ENCODE results near the gene CFAP99. TPM values are rescaled to one million over a fixed set of nuclear protein-coding genes. Genes with fewer than 3 reads are reported as not detected.

Gene CFAP99
- total and polyA plus RNA-seq, 2 of the 8 experiments (the other 6 are each of a cell fraction or from before 2014, with no cell fraction given), result not detected

DNA sequence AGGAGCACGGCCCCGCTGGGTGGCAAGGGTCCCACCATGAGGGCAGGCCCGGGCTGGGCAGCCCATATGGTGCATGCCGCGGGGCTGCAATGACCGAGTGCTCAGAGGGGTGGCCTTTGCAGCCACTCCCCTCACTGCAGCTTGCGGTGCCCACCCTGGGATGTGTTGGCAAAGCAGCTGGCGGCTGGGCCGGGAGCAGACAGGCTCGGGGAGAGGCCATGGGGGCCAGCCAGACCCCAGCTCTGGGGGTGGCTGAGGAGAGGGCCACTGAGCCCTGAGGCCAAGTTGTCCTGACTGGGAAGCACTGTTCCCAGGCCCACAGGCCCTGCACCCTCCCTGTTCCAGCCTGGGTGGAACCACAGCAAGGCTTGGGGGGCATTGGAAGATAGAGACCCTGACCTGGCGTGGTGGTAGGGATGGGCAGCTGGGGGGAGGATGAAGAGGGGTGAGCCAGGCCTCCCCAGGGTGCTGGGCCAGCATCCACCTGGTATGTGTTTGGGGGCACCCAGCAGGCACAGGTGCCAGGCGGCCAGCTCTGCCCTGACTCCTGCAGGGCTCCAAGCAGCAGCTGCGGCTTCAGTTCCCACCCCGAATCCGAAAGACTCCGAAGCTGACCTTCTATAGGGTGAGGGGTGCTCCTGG, 31.8 kb downstream of the CFAP99 start:
- no peak overlapping the region for H2BK12ac ChIP-seq (ENCODE audit: low read depth, low read length)
- no peak overlapping the region for H4K91ac ChIP-seq (replicated peaks; ENCODE audit: insufficient read length, low read length)
- no peaks in the 10 kb centered on the region for H3K27me3 ChIP-seq (replicated peaks in 1 of 4; ENCODE audit: control insufficient read depth in 3 of 4, extremely low read depth in 1 of 4, insufficient read depth in 3 of 4, low read length in 3 of 4)
- H2BK5ac ChIP-seq (ENCODE audit: low read depth, low read length), result no peak overlapping the region
- H2AFZ ChIP-seq (ENCODE audit: low read length), result no peak overlapping the region
- peaks cover 0 to 3% of the 10 kb centered on the region in 2 experiments for H4K20me1 ChIP-seq (replicated peaks in 1 of 2; ENCODE audit: control insufficient read depth in 1 of 2, insufficient read depth in 2 of 2, low read length in 2 of 2)
- no peak overlapping the region for H2BK15ac ChIP-seq (ENCODE audit: low read length)
- H3K4me3 ChIP-seq (ENCODE audit: extremely low read depth in 1 of 4, insufficient read depth in 2 of 4, low read depth in 3 of 4, low read length in 4 of 4), result no peak overlapping the region
- no peak overlapping the region for H2BK20ac ChIP-seq (ENCODE audit: low read length)
- H3K14ac ChIP-seq (ENCODE audit: insufficient read length), result no peak overlapping the region
- H3K9me3 ChIP-seq (ENCODE audit: insufficient read depth in 2 of 2, low read depth in 1 of 2, low read length in 1 of 2), result no peaks in the 10 kb centered on the region
- no peak overlapping the region for H2AK5ac ChIP-seq (ENCODE audit: low read depth, low read length)
- H3K23ac ChIP-seq (ENCODE audit: insufficient read length), result no peak overlapping the region
- CTCF ChIA-PET (ENCODE audit: partially characterized antibody), result interaction anchor here (0.8 to 5.7 kb wide), 7 partner anchors 8 to 230 kb away, joined by 3 to 53 read pairs (median 3); no protein-coding TSS in a partner anchor
- no peak overlapping the region for H3K56ac ChIP-seq (replicated peaks; ENCODE audit: insufficient read length, low read depth, low read length)
- no peak overlapping the region for H4K5ac ChIP-seq (ENCODE audit: insufficient read length, low read depth, low read length)
- no peaks in the 10 kb centered on the region for H3K36me3 ChIP-seq (ENCODE audit: control insufficient read depth in 2 of 4, insufficient read depth in 4 of 4, low read length in 3 of 4)
- no peak overlapping the region; the same call in 1 of the 2 replicates for H4K8ac ChIP-seq (ENCODE audit: extremely low read depth, insufficient read depth, low read length)
- DNase-seq (ENCODE audit: low read depth in 1 of 2, low spot score in 2 of 2), result no peak
- POLR2A ChIA-PET (ENCODE audit: partially characterized antibody), result interaction anchor here (1.3 kb wide), 1 partner anchor 18 kb away, joined by 4 read pairs; the partner anchor contains the start of gene RNF4
- H3K18ac ChIP-seq (ENCODE audit: extremely low read depth, low read length), result no peak overlapping the region
- WGBS, 2 experiments (ENCODE audit: extremely low coverage in 1 of 2, insufficient coverage in 1 of 2, insufficient read length in 1 of 2, insufficient replicate concordance in 2 of 2, low coverage in 1 of 2, low lambda C conversion rate in 2 of 2, missing lambda C conversion rate in 1 of 2), result 95% methylated on average over 16 of the region's 16 CpGs; no CpG with 5 or more reads in 1 of the 2 experiments
- no peaks in the 10 kb centered on the region for H3K79me1 ChIP-seq (ENCODE audit: low read depth, low read length)
- no peak for FAIRE-seq
- no peak overlapping the region for H3K9ac ChIP-seq (replicated peaks in 1 of 4; ENCODE audit: extremely low read depth in 1 of 4, low read depth in 3 of 4, low read length in 3 of 4)
- H3K23me2 ChIP-seq (ENCODE audit: low read depth, low read length), result peaks cover 15% of the 10 kb centered on the region; the same call in 1 of the 2 replicates
- no peak overlapping the region for H3K4me2 ChIP-seq (ENCODE audit: insufficient read depth in 1 of 2, low read depth in 2 of 2, low read length in 2 of 2)
- H3K4me1 ChIP-seq (replicated peaks in 1 of 4; ENCODE audit: control insufficient read depth in 3 of 4, insufficient read depth in 4 of 4, low read length in 3 of 4), result no peaks in the 10 kb centered on the region
- H3K4ac ChIP-seq (replicated peaks; ENCODE audit: insufficient read length, low read depth, low read length), result no peak overlapping the region
- H3K79me2 ChIP-seq (ENCODE audit: control insufficient read depth in 1 of 2, insufficient read depth in 2 of 2, low read length in 2 of 2), result no peaks in the 10 kb centered on the region
- TF ChIP-seq SP4 (IDR thresholded peaks at IDR 0.05; ENCODE audit: low read length) (no peak), CREB1 (IDR thresholded peaks at IDR 0.05) (no peak), KDM5A (IDR thresholded peaks at IDR 0.05; ENCODE audit: low read length) (no peak), TAF7 (optimal IDR thresholded peaks at IDR 0.05; ENCODE audit: borderline replicate concordance, low read depth, low read length) (no peak), SRF (IDR thresholded peaks at IDR 0.05; ENCODE audit: low read depth, low read length) (no peak), SAP30 (IDR thresholded peaks at IDR 0.05; ENCODE audit: insufficient read depth, insufficient replicate concordance, low read length) (no peak), USF2 (IDR thresholded peaks at IDR 0.05; ENCODE audit: low read length) (no peak), POLR2A (IDR thresholded peaks at IDR 0.05; ENCODE audit: control extremely low read depth in 1 of 2, low read depth in 2 of 2, low read length in 2 of 2) (no peak)
- no peak overlapping the region for H3K27ac ChIP-seq (ENCODE audit: low read depth, low read length)
- H2BK120ac ChIP-seq (replicated peaks; ENCODE audit: low read depth, low read length), result no peak overlapping the region

Measured in H1 (cell line).